LHCN-M2 (cell line): Measurements from ENCODE around the gene CDKAL1. TPM values are rescaled to one million over a fixed set of nuclear protein-coding genes. Genes with fewer than 3 reads are reported as not detected.

ENCODE experiments used
- DNase-seq: peaks from one replicate; pipeline ENCODE4 v3.0.0-alpha.2; 2012; ENCODE audit warnings: low read depth
- total RNA-seq: library from RNA; depleted of rRNA; stranded (reverse); fragments of >200 nt; gene quantifications from 2 replicates; pipeline ENCODE4 v1.2.3, GENCODE V29; 2014

Gene CDKAL1
- total RNA-seq, 1 experiment from 2014 or later, result 17.9 TPM

DNA sequence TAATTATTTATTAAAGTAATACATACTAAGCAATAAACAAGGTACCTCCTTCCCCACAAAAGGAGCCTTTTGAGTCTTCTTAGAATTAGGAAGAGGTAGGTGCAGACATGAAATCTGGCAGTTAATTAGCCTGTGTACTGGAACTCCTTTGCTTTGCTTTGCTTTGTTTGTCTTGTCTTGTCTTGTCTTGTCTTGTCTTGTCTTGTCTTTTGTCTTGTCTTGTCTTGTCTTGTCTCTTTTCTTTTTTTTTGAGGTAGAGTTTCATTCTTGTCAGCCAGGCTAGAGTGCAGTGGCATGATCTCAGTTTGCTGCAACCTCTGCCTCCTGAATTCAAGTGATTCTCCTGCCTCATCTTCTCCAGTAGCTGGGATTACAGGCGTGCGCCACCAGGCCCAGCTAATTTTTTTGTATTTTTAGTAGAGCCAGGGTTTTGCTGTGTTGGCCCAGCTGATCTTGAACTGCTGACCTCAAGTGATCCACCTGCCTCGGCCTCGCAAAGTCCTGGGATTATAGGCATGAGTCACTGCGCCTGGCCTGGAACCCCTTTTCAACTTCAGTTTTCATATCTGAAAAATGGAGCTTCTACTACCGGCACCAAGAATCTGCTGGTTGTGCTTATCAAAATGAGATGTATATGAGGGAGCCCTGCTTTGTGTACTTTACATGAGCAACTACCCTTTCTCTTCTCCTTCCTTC lies 301.2 kb downstream of the CDKAL1 start:
- DNase-seq, result no peak

DNA sequence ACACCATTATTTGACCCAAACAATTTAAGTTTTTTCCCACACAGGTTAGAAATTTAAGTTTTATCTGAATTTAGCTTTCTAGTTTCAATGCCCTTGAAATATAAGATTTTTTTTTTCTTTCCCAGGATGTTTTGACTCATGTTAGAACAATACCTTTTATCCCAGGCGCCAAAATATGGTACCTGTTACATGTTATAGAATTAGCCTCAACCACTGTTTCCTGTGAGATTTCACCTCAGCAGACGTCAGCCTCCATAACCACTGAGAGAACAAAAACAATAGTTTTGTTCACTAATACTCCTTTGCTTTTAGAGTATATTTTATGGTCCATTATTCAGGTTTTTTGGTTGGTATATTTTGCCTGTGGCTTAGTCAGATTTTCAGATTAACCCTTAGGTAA lies 302.9 kb downstream of the CDKAL1 start:
- DNase-seq, result no peak

DNA sequence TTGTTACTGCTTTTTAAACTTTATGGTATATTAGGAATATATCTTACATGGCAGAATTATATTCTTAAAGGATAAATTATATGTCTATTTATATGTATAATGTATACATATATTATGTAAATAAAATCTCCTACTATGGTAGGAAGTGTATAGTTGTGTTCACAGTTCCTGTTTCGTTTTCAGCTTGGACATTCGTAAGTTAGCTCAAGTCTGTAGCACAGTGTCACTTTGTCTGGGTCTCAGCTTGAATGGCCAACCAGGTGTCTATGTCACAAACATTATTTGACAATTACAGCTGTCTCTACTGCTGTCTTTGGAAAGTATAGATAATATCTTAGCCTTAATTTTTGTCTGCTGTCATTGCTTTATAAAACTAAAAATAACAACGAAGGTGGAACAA lies 303.9 kb downstream of the CDKAL1 start:
- DNase-seq, result no peak

DNA sequence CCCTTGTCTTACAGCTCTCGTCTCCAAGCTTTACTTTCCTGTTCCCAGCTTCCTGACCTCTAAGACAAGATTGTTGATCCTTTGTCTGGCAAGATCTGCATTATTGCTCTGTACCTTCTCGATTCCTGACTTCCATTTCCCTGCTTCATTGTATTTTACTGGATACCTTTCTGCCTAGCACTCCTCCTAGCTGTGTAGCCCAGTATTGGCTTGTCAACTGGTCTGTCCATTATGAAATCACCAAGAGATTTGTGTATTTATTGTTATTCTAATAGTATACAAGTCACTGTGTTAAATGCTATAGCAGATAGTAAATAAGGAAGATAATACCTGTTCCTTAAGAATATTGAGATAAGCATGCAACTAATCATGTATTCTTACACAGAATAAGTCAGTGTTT lies 305.4 kb downstream of the CDKAL1 start:
- DNase-seq, result no peak

DNA sequence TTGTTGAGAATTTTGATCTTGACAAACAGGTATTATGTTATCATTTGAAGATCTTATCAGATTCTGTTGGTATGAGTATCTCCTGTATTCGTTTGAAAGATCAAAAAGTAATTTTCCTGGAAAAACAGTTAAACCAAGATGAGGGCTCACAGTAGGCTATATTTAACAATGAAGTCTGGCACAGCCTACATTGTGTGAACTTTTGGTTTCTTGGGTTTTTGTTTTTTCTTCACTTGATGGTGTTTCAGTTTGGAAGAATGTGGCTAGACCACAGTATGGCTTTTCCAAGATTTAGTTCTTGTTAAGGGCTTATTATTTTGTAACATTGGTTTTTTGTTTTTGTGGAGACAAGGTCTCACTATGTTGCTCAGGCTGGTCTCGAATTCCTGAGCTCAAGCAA lies 306.4 kb downstream of the CDKAL1 start:
- DNase-seq, result peak; percentile 58

DNA sequence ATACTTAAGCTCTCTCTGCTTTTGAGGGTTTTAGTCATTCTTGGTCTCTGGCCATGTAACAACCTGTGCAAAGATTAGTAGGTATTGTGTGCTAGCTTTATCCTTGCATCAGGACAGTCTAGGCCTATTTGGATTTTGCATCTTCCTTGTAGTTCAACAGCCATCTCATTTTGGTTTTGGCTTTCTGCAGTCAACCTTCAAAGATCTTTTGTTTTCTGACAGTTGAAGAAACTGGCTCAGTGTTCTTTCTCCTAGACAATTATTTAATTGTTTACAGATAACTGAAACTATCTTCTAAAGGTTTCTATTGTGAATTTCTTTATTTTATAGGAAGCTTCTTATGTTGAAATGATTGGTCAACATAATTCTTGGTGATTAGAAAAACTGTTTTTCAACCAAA lies 307.5 kb downstream of the CDKAL1 start:
- DNase-seq, result no peak

DNA sequence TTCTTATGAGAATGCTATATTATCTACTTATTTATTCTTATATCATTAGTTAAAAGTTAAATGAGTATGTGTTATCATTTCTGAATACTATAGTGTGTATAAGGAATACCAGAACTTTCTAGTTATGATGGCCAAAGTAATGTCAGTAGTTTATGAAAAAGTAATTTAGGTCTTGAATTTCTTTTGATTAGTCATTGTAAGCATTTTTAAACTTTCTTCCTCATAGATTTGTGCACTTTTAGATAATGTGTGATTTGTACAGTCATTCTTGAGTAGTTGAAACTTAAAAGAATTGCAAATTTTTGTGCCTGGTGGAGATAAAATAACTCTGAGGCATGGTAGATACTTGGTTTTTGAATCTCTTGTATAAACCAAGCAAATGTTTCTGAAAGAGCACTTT lies 311.3 kb downstream of the CDKAL1 start:
- no peak for DNase-seq

DNA sequence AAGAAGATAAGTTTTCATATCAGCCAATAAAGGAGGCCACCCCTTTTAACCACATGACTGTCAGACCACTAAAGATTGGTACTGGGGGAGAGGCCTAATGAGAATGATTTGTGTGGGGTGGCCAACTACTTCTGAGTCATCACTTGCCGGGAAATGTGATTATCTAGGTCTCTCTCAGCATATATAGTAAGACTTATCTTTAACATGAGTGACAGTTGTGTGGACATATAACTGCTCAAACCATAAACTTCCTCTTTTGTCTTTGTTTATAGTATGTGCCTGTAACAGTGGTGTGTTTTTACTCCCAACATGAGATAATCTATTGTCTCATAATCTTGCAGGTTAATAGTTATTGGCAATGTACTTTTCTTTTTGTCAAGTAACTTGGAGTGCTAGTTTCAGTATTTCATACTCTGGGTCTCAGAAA lies 312.4 kb downstream of the CDKAL1 start:
- DNase-seq, result no peak

DNA sequence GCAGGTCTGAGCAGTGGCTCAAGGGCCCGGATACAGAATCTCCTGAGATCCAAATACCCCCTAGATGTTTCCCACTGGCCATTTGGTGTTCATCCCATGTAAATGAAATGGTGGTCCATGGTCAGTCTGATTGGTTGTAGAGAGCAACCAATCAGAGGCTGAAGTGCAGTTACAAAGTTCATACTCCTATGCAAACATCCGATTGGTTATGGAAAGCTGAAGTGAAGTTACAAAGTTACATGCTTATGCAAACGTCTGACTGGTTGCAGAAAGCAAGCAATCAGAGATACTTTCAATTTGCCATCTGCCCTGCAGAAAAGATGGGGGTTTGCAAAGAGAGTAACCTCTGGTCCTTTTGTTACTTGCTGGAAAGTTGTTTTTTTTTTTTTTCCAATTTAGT lies 313.6 kb downstream of the CDKAL1 start:
- no peak for DNase-seq

DNA sequence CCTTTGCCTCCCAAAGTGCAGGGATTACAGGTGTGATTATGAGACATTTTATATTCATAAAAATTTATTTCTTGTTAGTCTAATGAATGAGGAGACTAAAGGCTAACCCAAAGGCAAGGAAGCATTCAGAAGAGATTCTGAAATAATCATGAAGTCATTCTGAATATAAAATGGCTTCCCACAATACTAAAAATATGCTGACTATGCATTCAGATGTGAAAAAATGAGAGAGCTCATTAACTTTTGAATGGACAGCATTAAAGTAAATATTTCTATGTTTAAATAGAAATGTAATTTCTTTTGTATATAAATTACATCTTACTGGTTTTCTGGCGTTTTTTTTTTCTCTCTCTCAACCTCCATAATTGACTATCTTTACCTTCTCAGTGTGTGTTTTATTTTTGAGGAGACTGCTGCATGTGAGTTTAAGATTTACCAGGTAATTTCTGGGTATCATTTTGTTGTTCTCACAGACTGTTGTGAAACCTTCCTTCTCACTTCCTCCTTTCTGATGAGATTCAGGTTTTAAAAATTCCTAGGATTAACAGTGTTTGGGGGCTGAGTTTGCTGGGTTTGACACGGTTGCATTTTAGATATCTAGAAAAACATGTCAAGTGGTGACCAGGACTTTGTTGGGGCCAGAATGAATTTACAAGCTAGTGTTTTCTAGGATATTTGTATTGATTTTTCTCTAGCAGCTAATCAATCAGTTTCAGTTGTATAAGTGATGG lies 316.6 kb downstream of the CDKAL1 start:
- DNase-seq, result no peak

DNA sequence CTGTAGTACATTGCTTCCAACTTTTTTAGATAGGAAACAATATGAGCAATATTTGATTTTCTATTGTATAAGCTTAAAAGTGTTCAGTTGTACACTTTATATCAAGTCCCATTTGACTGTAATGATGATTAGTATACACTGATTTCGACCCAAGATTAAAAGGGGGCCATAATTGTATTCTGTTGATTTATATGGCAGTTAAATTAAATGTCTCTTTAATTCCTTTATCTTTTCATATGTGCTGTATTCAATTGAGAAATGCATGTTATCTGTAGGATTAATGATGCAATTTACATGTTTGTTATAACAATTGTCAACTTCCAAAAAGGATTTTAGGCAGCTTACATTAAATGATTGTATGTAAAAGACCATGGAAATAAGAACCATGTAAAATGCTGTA lies 317.5 kb downstream of the CDKAL1 start:
- no peak for DNase-seq

DNA sequence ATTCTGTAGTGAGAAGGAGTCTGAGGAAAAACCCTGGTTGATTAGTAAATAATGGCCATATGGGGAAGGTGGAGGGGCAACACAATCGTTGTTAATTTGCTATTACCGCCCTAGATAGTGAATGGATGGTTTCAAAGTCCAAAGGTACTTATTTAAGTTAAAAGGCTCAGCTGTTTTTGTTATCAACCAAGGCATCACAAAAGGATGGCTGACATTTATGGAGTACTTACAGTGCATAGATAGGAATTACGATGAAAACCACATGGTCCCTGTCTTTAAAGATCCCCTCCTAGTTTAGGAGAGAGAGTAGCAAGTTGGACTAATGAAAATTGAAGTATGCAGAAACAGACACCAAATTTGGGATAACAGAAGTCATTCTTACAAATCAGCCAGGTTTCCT lies 319.6 kb downstream of the CDKAL1 start:
- no peak for DNase-seq

DNA sequence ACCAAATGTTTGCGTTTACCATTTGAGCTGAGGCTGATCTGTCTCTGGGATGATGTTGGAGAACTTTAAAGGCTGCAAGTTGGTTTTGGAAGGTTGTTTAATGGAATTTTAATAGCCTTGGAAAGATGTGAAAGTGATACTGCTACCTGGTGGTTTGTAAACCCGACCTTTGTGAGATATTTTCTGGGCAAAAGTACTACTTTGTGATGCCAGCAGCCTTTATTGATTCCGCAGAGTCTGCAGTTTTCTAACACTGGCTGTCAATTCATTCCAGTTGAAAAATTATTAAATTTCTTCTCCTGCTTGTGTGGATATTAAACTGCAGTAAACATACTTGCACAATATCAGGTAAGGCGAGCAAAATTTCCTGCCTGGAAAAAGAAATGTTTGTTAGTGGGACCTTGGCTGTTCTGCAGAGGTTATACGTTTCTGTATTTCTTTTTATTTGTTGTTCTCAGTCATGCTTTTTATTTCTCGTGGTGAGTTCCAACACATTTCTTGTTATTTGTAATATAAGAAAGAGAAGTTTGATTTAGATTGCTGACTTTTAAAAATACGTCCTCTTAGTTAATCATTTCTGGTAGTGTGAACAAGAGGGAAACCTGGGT lies 322.5 kb downstream of the CDKAL1 start:
- no peak for DNase-seq

DNA sequence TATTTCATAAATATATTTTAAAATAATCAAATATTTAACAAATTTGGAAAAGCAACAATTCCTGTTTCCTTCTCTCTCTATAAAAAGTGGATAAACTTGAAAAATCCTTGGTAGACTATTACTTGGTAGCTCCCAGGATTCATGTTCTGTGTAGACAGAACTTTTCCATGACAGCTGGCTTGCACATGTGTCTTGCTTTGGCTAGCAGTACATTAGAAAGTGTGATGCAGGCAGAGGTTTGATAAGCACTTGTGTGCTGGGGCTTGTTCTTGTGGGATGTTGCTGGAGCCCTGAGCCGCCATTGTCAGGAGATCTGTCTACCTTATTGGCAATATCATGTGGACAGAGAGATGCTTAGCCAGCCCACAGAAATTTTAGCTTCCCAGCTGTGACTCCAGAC lies 327.2 kb downstream of the CDKAL1 start:
- no peak for DNase-seq

DNA sequence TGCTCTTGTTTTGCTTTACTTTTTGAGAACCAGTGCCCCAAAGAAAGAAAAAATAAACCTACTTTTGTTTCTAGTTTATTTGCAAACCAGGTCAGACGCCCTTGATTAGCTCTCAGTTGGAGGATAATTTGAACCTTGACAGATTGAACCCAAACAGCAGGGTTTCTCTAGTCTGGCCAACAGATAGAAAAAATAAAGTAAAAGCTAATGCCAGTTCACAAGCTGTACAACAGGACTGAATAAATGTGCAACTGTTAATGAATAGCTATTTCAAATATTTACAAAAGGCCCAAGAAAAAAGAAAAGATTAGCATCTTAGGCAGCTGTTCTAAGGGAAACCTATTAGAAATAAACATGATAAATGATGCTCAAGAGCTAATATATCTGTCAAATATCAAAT lies 331.8 kb downstream of the CDKAL1 start:
- DNase-seq, result no peak

DNA sequence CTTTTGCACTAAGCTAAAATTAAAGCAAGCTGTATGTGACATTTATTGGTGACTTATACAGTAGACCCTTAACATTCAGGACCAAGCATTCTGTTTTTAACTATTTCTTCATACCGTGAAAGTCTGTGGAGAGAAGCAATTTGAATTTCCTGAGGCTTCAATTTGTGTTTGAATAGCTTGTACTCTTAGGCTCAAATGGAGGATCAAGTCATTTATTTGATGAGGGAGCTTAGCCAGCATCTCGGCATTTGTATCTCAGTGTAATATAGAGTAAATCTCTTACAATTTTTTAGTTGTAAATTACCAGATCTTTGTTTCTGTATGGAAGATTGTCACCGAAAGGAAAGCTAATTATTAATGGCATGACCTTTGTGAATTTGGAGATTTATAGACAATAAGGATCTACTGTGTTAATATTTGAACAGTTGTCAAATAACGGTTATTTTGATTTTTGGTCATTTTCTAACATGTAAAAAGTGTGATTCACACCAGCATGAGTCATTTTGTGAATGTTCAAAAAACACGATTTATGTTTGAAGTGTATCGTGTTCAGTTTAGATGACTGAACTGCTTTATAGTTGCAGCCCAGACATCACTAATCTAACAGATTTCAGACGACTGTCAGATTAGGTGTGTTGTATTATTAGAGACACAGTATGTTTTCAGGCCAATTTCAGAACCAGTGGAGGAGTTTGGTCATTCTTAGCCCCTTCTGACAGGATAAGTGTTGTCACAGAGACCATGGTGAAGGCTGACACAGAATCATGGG lies 332.9 kb downstream of the CDKAL1 start:
- peak; percentile 71 for DNase-seq

DNA sequence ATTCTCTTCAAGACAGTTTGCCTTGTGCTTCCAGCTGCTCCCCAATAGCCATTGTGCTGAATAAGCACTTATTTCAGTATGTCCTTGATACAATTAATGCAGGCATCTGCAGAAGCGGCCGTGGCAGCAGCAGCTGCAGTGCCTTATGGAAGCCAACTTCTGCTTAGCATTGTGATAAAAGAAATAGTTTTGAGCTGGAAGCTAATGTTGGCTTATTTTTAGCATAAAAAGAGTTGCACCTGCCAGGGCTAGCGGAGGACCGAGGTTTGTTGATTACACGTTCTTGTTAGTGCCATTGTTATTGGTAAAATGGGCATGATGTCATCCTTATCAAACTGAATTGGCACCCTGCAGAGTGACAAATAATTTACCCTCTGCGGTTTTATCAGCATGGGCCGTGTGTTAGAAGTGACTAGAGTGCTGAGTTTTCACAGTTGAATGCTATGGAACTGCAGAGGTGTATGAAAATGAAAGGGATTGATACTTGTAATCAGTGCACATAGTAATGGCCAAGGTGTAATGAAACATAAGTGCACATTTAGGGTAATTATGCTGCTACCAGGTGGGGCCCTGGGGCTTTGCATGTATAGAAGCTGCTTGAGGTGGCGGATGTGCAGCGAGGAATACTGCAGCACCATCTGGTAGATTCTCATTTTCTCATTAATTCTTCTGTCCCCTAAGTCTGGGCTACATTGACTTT lies 334.3 kb downstream of the CDKAL1 start:
- DNase-seq, result no peak

DNA sequence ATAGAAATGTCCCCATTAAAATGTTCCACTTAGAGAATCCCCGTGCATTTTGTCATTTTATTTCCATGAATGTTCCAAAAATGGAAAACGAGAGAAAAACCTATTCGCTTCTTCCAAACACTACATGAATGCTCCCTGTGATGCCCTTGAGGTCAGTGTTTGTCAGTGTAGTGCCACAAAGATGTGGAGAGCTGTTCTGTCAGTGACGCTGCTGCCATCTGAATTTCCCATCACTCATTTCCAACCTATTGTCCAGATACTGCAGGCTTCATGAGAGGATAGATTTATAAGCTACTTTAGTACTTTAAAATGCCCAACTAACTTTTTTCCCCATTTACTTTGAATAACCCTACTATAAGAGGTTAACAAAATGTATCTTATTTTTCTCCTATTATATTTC lies 335.8 kb downstream of the CDKAL1 start:
- no peak for DNase-seq

DNA sequence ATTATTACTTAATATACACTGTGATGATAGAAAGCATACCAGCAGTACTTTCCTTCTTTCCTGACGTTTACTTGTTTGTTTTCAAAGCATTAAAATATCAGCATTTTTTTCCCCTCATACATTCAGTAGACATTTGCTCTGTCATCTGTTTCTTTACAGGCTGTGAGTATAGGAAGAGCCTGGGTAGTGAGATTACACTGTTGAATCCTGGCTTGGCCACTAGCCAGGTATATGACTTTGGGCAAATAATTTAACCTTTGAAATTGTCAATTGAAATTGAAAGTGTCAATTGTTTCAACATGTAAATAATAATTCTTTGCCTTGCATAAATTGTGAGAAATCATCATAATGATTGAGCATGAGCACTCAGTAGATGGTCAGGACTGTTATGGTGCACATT lies 336.2 kb downstream of the CDKAL1 start:
- no peak for DNase-seq

DNA sequence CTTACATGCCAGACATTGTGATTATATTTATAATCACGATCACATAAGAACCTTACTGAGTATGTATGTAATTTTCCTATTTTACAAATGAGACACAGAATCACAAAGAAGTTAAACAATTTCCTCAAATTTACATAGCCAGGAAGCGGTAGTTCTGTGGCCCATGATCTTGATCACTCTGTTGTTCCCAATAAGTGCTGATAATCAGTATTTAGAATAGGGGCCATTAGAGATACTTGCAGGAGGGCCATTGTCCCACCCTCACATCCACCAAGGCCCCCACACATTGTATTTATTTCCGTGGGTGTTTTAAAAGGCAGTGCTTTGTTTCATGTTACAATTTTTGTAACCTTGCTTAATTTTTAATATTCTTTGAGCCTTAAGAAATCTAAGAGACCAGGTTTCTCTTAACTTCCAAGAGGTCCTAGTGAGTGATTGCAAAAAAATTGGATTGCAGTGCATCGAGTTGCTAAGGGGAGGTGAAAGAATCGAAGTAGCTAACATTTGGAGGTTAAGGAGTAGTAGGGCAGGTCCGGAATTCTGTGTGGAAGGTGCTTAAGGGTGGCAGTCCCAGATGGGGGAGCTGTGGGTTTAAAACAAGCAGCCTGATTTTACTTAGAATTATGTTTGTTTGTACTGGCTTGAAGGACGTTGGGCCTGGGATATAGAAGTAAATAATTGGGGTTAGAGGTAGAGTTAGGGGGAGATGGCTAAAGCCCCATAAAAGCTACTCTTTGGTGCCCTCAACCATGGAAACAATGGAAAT lies 339.4 kb downstream of the CDKAL1 start:
- peak; percentile 14 for DNase-seq
